T-cell (primary cell): ENCODE measurements around the gene ARHGEF17. TPM values are rescaled to one million over a fixed set of nuclear protein-coding genes. Genes with fewer than 3 reads are reported as not detected.

Experiments
- ATAC-seq, 4 experiments: fragments of 200-7000 bp in 3 of 4; fragments of 150-1000 bp in 1 of 4; cut with Tn5 transposase; replicated peaks in 1 of 4; 1 replicate in 3 of 4; 2 replicates in 1 of 4; pipeline ENCODE4 v1.10.0; 2021; ENCODE audit warnings: moderate library complexity in 3 of 4, mild to moderate bottlenecking in 2 of 4, moderate number of reproducible peaks in 1 of 4
- CTCF ChIA-PET, 2 donors: fragments of 300-600 bp; sonication (Branson Sonifier 250); formaldehyde crosslinking; loops; one replicate each; lab custom pipeline; 2022; ENCODE audit warnings: antibody characterized with exemption in 2 of 2; lab: Charles Lee
- POLR2A ChIA-PET, 2 donors: fragments of 300-600 bp; sonication (Branson Sonifier 250); formaldehyde crosslinking; loops; one replicate each; lab custom pipeline; 2022; ENCODE audit warnings: antibody characterized with exemption in 2 of 2; lab: Charles Lee
- DNase-seq, 35 experiments: peaks; one replicate each; pipeline versions ENCODE4 v3.0.0 to v3.0.0-alpha.2; 2013 to 2023
- H3K27ac ChIP-seq: one replicate; pipeline ENCODE4 v1.5.1; 2013; ENCODE audit warnings: low read length
- H3K27me3 ChIP-seq, 2 experiments: replicated peaks in 1 of 2; 1 replicate in 1 of 2; 2 replicates in 1 of 2; pipeline versions ENCODE4 v1.6.1 to v1.7.0; 2013; ENCODE audit warnings: low read length in 1 of 2, mixed read lengths in 1 of 2; ENCODE audit not compliant: control insufficient read depth in 2 of 2, insufficient read depth in 2 of 2; ENCODE audit errors: extremely low read depth in 1 of 2
- H3K36me3 ChIP-seq, 2 donors: 1 replicate in 1 of 2; 2 replicates in 1 of 2; pipeline versions ENCODE4 v1.6.1 to v1.7.0; 2013; ENCODE audit warnings: low read length in 1 of 2; ENCODE audit not compliant: control insufficient read depth in 2 of 2, insufficient read depth in 1 of 2; ENCODE audit errors: extremely low read depth in 1 of 2
- H3K4me1 ChIP-seq, 2 experiments: 1 replicate in 1 of 2; 2 replicates in 1 of 2; pipeline versions ENCODE4 v1.6.1 to v1.7.0; 2013; ENCODE audit warnings: low read length in 2 of 2, mixed read lengths in 1 of 2; ENCODE audit not compliant: insufficient read depth in 2 of 2, control insufficient read depth in 1 of 2; ENCODE audit errors: extremely low read depth in 1 of 2
- H3K4me3 ChIP-seq, 2 donors: 1 replicate in 1 of 2; 2 replicates in 1 of 2; pipeline versions ENCODE4 v1.5.1 to v1.7.0; 2013; ENCODE audit warnings: mild to moderate bottlenecking in 2 of 2, low read length in 1 of 2, moderate library complexity in 1 of 2; ENCODE audit not compliant: control insufficient read depth in 1 of 2; ENCODE audit errors: extremely low read depth in 1 of 2
- H3K9me3 ChIP-seq: 2 replicates; pipeline ENCODE4 v1.7.0; 2013
- H3K27ac Mint-ChIP-seq, 2 donors: one replicate each; pipeline ENCODE4 v1.8.0; 2020 to 2021; ENCODE audit warnings: mild to moderate bottlenecking in 2 of 2, mixed read lengths in 2 of 2
- H3K27me3 Mint-ChIP-seq, 2 donors: one replicate each; pipeline ENCODE4 v1.8.0; 2021 to 2022; ENCODE audit warnings: mixed read lengths in 2 of 2
- H3K36me3 Mint-ChIP-seq: one replicate; pipeline ENCODE4 v1.8.0; 2021; ENCODE audit warnings: mixed read lengths
- H3K4me1 Mint-ChIP-seq, 3 donors: one replicate each; pipeline ENCODE4 v1.8.0; 2020 to 2022; ENCODE audit warnings: mixed read lengths in 3 of 3, mild to moderate bottlenecking in 1 of 3
- H3K4me3 Mint-ChIP-seq, 3 donors: one replicate each; pipeline ENCODE4 v1.8.0; 2020 to 2022; ENCODE audit warnings: mild to moderate bottlenecking in 3 of 3, mixed read lengths in 3 of 3, moderate library complexity in 3 of 3
- H3K9me3 Mint-ChIP-seq, 3 donors: one replicate each; pipeline ENCODE4 v1.8.0; 2020 to 2022; ENCODE audit warnings: mixed read lengths in 3 of 3
- WGBS: methylation state at CpG from one replicate; pipeline ENCODE4 v1.1.5; 2013; ENCODE audit warnings: missing lambda C conversion rate; ENCODE audit not compliant: insufficient coverage; 5-methylcytosine and 5-hydroxymethylcytosine counted together
- total RNA-seq, 35 experiments: library from RNA in 6 of 35; stranded (reverse) in 6 of 35; fragments of 120-200 nt in 1 of 35; gene quantifications; one replicate each; pipeline versions ENCODE4 v1.2.1 to v1.2.4 and lab custom pipeline; 2013 to 2026

ARHGEF17 gene
- total RNA-seq, 5 donors from 2014 or later (not counting 1 experiment from before 2014, with no cell fraction given), result 0.23 to 1.0 (median 0.49) TPM

DNA sequence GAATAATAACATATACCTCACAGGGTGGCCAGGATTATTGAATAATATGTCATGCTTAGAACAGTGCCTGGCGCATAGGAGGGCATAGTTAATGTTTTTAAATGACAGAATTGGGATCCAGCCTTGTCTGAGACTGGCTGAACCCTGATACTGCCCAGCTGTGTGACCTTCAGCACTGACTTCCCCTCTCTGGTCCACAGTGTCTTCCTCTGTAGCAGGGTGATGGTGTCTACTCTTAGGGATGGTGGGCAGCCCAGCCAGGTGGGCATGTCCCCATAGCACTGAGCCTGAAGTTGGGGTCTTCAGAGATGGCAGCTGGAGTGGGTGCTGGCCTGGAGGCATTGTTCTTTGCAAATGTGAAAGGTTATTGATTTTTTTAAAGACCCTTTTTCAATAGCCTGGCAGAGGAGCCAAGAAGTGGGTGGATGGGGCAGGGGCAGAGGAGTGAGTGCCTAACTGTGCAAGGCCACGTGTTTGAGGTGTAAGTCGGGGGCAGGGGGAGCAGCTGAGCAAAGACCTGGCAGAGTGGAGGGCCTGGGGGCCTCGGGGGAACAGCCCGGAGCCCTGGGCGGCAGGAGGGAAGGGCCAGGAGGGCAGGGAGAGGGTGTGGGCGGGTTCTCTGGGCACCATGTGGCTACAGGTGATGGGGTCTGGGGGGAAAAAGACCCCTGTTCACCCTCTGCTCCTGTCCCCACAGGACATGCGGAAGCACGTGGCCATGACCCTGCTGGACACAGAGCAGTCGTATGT, 38.3 kb downstream of the ARHGEF17 start:
- H3K4me3 Mint-ChIP-seq, result no peak overlapping the region
- H3K27me3 Mint-ChIP-seq, result peaks cover 4 to 8% of the 10 kb centered on the region in 2 donors
- no peaks in the 10 kb centered on the region for H3K36me3 Mint-ChIP-seq
- H3K9me3 Mint-ChIP-seq, result no peaks in the 10 kb centered on the region
- ATAC-seq (no peak), DNase-seq (no peak)
- Histone ChIP-seq H3K4me1 (peaks cover 0 to 2% of the 10 kb centered on the region in 2 experiments), H3K36me3 (no peaks in the 10 kb centered on the region), H3K4me3 (no peak overlapping the region), H3K27me3 (peaks cover 0 to 32% of the 10 kb centered on the region in 2 experiments), H3K27ac (no peak overlapping the region), H3K9me3 (no peaks in the 10 kb centered on the region)
- WGBS, result 76% methylated on average over 8 of the region's 10 CpGs
- peaks cover 2 to 3% (median 2%) of the 10 kb centered on the region in 3 donors for H3K4me1 Mint-ChIP-seq
- CTCF ChIA-PET, result interaction anchor here in 1 of 2 donors (0.6 kb wide), 1 partner anchor 262 kb away, joined by 3 read pairs; no protein-coding TSS in a partner anchor
- POLR2A ChIA-PET, result no interaction called here
- H3K27ac Mint-ChIP-seq, result no peak overlapping the region

DNA sequence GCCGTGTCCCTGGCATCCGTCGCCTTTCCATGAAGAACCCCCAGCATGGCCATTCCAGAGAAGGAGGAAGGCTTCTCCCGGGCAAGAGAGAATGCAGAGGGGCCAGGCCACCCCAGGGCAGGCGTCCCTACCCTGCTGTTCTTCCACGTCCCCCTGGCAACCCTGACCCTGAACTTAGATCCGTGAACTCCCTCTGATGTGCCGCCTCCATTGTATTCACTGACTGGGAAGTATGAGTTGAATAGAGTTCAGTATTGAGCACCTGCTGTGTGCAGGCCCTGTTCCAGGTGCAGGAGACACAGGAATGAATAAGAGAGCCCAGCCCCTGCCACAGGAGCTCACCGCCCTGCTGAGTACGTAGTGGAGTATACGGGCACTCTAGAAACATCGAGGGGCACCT, 39.0 kb downstream of the ARHGEF17 start:
- CTCF ChIA-PET, result interaction anchor here in 1 of 2 donors (0.6 kb wide), 1 partner anchor 261 kb away, joined by 3 read pairs; no protein-coding TSS in a partner anchor
- POLR2A ChIA-PET, result no interaction called here

DNA sequence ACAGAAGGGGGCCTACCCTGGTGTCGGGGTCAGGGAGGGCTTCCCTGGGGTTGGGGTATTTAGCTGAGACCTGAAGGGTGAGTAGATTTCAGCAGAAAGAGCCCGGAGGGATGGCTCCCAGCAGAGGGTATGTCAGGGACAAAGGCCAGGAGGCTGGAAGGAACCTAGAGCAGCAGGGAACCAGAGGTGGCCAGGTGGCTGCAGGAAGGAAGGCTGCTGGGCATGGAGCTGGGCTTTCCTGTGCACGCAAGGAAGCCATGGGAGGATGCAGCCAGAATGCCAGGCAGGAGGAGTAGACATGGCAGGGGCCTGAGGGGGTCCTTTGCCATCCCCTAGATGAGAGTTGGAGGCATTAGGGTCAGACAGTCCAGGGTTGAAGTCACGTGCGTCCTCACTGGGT, 40.8 kb downstream of the ARHGEF17 start:
- CTCF ChIA-PET, result interaction anchor here (0.6 to 1.6 kb wide), 4 partner anchors 12 to 78 kb away, joined by 3 to 4 read pairs (median 4); no protein-coding TSS in a partner anchor
- H3K27ac Mint-ChIP-seq, result no peak overlapping the region

More for the DNA sequence above, 39.0 kb downstream of the ARHGEF17 start:
- Mint-ChIP-seq H3K27ac (no peak overlapping the region), H3K4me3 (no peak overlapping the region), H3K36me3 (no peaks in the 10 kb centered on the region), H3K4me1 (peaks cover 3 to 6% (median 4%) of the 10 kb centered on the region in 3 donors), H3K27me3 (peaks cover 4 to 6% of the 10 kb centered on the region in 2 donors), H3K9me3 (no peaks in the 10 kb centered on the region)
- DNase-seq, result no peak
- ATAC-seq, result no peak
- WGBS, result 92% methylated on average over 12 of the region's 12 CpGs
- peaks cover 0 to 4% of the 10 kb centered on the region in 2 experiments for H3K4me1 ChIP-seq
- H3K9me3 ChIP-seq, result no peaks in the 10 kb centered on the region
- peaks cover 0 to 32% of the 10 kb centered on the region in 2 experiments for H3K27me3 ChIP-seq
- no peak overlapping the region for H3K4me3 ChIP-seq
- H3K27ac ChIP-seq, result no peak overlapping the region
- no peaks in the 10 kb centered on the region for H3K36me3 ChIP-seq

DNA sequence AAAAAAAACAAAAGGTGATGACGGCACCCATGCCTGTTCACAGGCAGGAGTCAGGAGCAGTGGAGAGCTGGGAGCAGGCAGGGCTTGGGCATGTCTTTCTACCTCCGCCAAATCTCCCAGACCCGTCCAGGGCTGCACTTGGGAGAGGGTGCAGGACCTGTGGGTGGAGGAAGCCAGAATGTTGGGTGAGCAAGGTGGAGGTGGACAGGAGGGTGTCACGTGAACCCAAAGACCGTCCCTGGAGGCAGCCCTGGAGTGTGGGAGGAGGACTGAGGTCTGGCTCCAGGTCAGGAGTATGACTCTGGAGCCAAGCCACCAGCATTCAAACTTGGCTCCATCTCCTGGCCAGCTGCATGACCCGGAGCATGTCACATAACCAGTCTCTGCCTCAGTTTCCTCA, 41.6 kb downstream of the ARHGEF17 start:
- ChIA-PET POLR2A (no interaction called here), CTCF (interaction anchor here (1.3 to 3.4 kb wide), 3 partner anchors 44 to 77 kb away, joined by 3 to 77 read pairs (median 4); no protein-coding TSS in a partner anchor)
- peaks cover 0 to 4% of the 10 kb centered on the region in 2 experiments for H3K4me1 ChIP-seq
- no peaks in the 10 kb centered on the region for H3K36me3 ChIP-seq
- no peak overlapping the region for H3K4me3 ChIP-seq
- 87% methylated on average over 4 of the region's 6 CpGs for WGBS
- Mint-ChIP-seq H3K4me1 (peaks cover 3 to 6% (median 4%) of the 10 kb centered on the region in 3 donors), H3K4me3 (no peak overlapping the region), H3K27ac (no peak overlapping the region), H3K27me3 (peaks cover 2 to 4% of the 10 kb centered on the region in 2 donors), H3K9me3 (no peaks in the 10 kb centered on the region), H3K36me3 (no peaks in the 10 kb centered on the region)
- H3K27ac ChIP-seq, result no peak overlapping the region
- peaks cover 0 to 32% of the 10 kb centered on the region in 2 experiments for H3K27me3 ChIP-seq
- ATAC-seq (no peak), DNase-seq (no peak)
- H3K9me3 ChIP-seq, result no peaks in the 10 kb centered on the region

More for the DNA sequence above, 40.8 kb downstream of the ARHGEF17 start:
- H3K4me1 Mint-ChIP-seq, result peaks cover 3 to 6% (median 4%) of the 10 kb centered on the region in 3 donors
- H3K4me1 ChIP-seq, result peaks cover 0 to 4% of the 10 kb centered on the region in 2 experiments
- no peaks in the 10 kb centered on the region for H3K36me3 Mint-ChIP-seq
- H3K27me3 ChIP-seq, result peaks cover 0 to 32% of the 10 kb centered on the region in 2 experiments
- POLR2A ChIA-PET, result no interaction called here
- no peaks in the 10 kb centered on the region for H3K36me3 ChIP-seq
- 71% methylated on average over 2 of the region's 5 CpGs for WGBS
- no peaks in the 10 kb centered on the region for H3K9me3 ChIP-seq
- no peak for ATAC-seq
- peaks cover 2 to 4% of the 10 kb centered on the region in 2 donors for H3K27me3 Mint-ChIP-seq
- H3K4me3 Mint-ChIP-seq, result no peak overlapping the region
- H3K4me3 ChIP-seq, result no peak overlapping the region
- no peaks in the 10 kb centered on the region for H3K9me3 Mint-ChIP-seq
- H3K27ac ChIP-seq, result no peak overlapping the region
- no peak for DNase-seq

DNA sequence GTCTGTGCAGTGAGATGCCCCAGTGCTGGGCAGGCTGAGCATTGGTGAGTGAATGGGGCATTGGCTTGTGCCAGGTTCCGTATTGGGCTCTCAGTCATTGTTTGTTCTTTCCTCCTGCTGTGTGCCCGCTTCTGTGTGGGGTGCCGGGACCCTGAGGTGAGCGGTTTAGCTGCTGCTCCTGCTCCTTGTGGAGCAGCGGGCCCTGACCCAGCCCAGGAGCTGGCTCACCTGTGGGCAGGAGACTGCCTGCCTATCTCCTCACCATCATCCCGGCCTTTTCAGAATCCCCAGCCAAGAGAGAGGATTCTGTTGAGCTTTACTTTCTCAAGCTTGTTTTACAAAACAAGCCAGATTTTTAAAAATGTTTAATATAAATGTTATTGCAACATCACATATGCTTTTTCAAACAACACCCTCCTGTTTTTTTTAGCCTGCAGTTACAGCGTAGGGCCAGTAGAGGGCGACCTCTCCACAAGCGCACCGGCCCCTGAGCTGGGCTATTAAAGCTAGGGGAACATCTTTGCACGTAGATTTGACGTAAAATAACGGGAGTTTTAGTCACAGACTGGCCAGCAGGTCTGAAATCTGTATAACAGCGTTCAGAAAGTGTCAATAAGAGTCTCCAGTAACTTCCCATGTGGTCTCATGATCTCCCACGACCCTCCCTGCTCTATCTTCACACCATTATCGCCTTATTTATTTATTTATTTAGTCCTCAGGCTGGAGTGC, 43.0 kb downstream of the ARHGEF17 start:
- POLR2A ChIA-PET, result interaction anchor here (0.5 to 0.7 kb wide), 4 partner anchors 14 to 112 kb away, joined by 3 to 5 read pairs (median 4); no protein-coding TSS in a partner anchor
- Mint-ChIP-seq H3K4me1 (peaks cover 3 to 6% (median 4%) of the 10 kb centered on the region in 3 donors), H3K9me3 (no peaks in the 10 kb centered on the region), H3K36me3 (no peaks in the 10 kb centered on the region), H3K4me3 (no peak overlapping the region), H3K27me3 (peaks cover 2 to 4% of the 10 kb centered on the region in 2 donors), H3K27ac (peak overlapping the region in 1 of 2 donors; percentile 18)
- whole genome bisulfite sequencing, result 15% methylated on average over 8 of the region's 16 CpGs
- peak; percentile 73 to 91 (median 77) for ATAC-seq
- H3K36me3 ChIP-seq, result no peaks in the 10 kb centered on the region
- peaks cover 0 to 30% of the 10 kb centered on the region in 2 experiments for H3K27me3 ChIP-seq
- peak; percentile 28 to 84 (median 55) for DNase-seq
- CTCF ChIA-PET, result interaction anchor here (0.5 to 3.4 kb wide), 44 partner anchors 9 to 1351 kb away, joined by 3 to 77 read pairs (median 4); partner anchors contain the start of gene RELT (in 1 of the 2)
- no peak overlapping the region for H3K27ac ChIP-seq
- no peaks in the 10 kb centered on the region for H3K9me3 ChIP-seq
- no peak overlapping the region for H3K4me3 ChIP-seq
- peaks cover 0 to 4% of the 10 kb centered on the region in 2 experiments for H3K4me1 ChIP-seq

DNA sequence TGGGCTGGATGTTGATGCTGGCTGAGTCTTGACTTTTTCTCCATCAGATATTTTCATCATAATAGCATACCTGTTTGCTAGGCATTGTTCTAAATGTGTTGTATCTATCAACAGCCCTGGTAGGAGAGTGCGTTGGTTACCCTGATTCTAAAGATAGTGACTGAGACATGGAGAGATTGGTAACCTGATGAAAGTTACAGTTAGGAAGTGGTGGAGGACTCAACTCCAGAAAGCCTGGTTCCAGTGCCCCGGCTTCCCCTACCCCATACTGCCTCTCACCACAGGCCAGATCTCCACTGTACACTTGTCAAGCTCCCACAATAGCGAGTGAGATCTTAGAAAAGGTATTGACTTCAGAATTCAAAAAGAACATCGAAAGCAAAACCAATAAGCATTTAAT, 45.3 kb downstream of the ARHGEF17 start:
- CTCF ChIA-PET, result interaction anchor here in 1 of 2 donors (1.3 kb wide), 1 partner anchor 43 kb away, joined by 3 read pairs; no protein-coding TSS in a partner anchor
- Histone ChIP-seq H3K27ac (no peak overlapping the region), H3K4me1 (peaks cover 0 to 4% of the 10 kb centered on the region in 2 experiments), H3K4me3 (no peak overlapping the region), H3K36me3 (no peaks in the 10 kb centered on the region), H3K27me3 (peaks cover 0 to 8% of the 10 kb centered on the region in 2 experiments), H3K9me3 (no peaks in the 10 kb centered on the region)
- ATAC-seq (no peak), DNase-seq (no peak)
- H3K9me3 Mint-ChIP-seq, result no peaks in the 10 kb centered on the region
- H3K27me3 Mint-ChIP-seq, result no peaks in the 10 kb centered on the region
- peaks cover 3 to 6% (median 4%) of the 10 kb centered on the region in 3 donors for H3K4me1 Mint-ChIP-seq
- H3K27ac Mint-ChIP-seq, result no peak overlapping the region
- H3K4me3 Mint-ChIP-seq, result no peak overlapping the region
- WGBS, result no CpG with 5 or more reads among the region's 4 CpGs
- POLR2A ChIA-PET, result interaction anchor here in 1 of 2 donors (0.6 kb wide), 1 partner anchor 8 kb away, joined by 6 read pairs; no protein-coding TSS in a partner anchor
- no peaks in the 10 kb centered on the region for H3K36me3 Mint-ChIP-seq
